Loucy (cell line): ENCODE measurements around the gene CSNK1G1.

Experiments used
- CTCF ChIP-seq: fragments of 200-600 bp; sonication (generic); conservative IDR thresholded peaks from 2 replicates; pipeline ENCODE4 v1.5.1; 2014; ENCODE audit warnings: mild to moderate bottlenecking, antibody characterized with exemption, low read length
- EZH2phosphoT487 ChIP-seq: fragments of 200-600 bp; IDR thresholded peaks from 2 replicates; pipeline ENCODE4 v1.6.1; 2018; ENCODE audit warnings: antibody characterized with exemption, mild to moderate bottlenecking, moderate library complexity, borderline replicate concordance

GRCh38 chr15:64148168-64148567 lies 207.8 kb downstream of the CSNK1G1 start:
- TF ChIP-seq CTCF: no peak
- TF ChIP-seq EZH2phosphoT487: no peak
